Ishikawa (cell line): ENCODE results near the gene VTCN1.

ENCODE experiments used
- CEBPB ChIP-seq: IDR thresholded peaks from 2 replicates; pipeline ENCODE4 v1.6.1; 2012
- CREB1 ChIP-seq: IDR thresholded peaks from 2 replicates; pipeline ENCODE4 v1.6.1; 2012; ENCODE audit warnings: low read depth
- EGR1 ChIP-seq: IDR thresholded peaks from 2 replicates; pipeline ENCODE4 v1.6.1; 2012
- EP300 ChIP-seq: IDR thresholded peaks from 2 replicates; pipeline ENCODE4 v1.6.1; 2012; ENCODE audit warnings: borderline replicate concordance
- FOXM1 ChIP-seq: IDR thresholded peaks from 2 replicates; pipeline ENCODE4 v1.6.1; 2012; ENCODE audit warnings: low read depth, borderline replicate concordance
- MAX ChIP-seq: IDR thresholded peaks from 2 replicates; pipeline ENCODE4 v1.6.1; 2012
- NFIC ChIP-seq: IDR thresholded peaks from 2 replicates; pipeline ENCODE4 v1.6.1; 2012
- RAD21 ChIP-seq: IDR thresholded peaks from 2 replicates; pipeline ENCODE4 v1.6.1; 2012; ENCODE audit warnings: low read depth
- REST ChIP-seq: IDR thresholded peaks from 2 replicates; pipeline ENCODE4 v1.6.1; 2012; ENCODE audit warnings: low read depth, mild to moderate bottlenecking
- TAF1 ChIP-seq: IDR thresholded peaks from 2 replicates; pipeline ENCODE4 v1.6.1; 2012; ENCODE audit warnings: low read depth, mild to moderate bottlenecking
- TCF12 ChIP-seq: IDR thresholded peaks from 2 replicates; pipeline ENCODE4 v1.6.1; 2012; ENCODE audit warnings: low read depth
- TEAD4 ChIP-seq: IDR thresholded peaks from 2 replicates; pipeline ENCODE4 v1.6.1; 2012
- USF1 ChIP-seq: IDR thresholded peaks from 2 replicates; pipeline ENCODE4 v1.6.1; 2012
- YY1 ChIP-seq: IDR thresholded peaks from 2 replicates; pipeline ENCODE4 v1.6.1; 2012; ENCODE audit warnings: low read depth
- ZBTB7A ChIP-seq: IDR thresholded peaks from 2 replicates; pipeline ENCODE4 v1.6.1; 2012; ENCODE audit warnings: low read depth

Gene VTCN1

GRCh38 chr1:117235863-117236465 lies 25.2 kb upstream of the VTCN1 start:
- TF ChIP-seq TCF12 (no peak), EGR1 (no peak), CREB1 (no peak)

GRCh38 chr1:117232531-117232930 lies 21.8 kb upstream of the VTCN1 start:
- TF ChIP-seq MAX (no peak), RAD21 (no peak), TEAD4 (no peak), TAF1 (no peak), YY1 (no peak), ZBTB7A (no peak), USF1 (no peak), NFIC (no peak), EGR1 (no peak), CEBPB (no peak), TCF12 (no peak), REST (no peak), FOXM1 (no peak), EP300 (no peak)

GRCh38 chr1:117231748-117232373 lies 21.1 kb upstream of the VTCN1 start:
- TF ChIP-seq ZBTB7A (no peak), RAD21 (no peak), REST (no peak), CEBPB (no peak), USF1 (no peak), FOXM1 (no peak), YY1 (no peak), TCF12 (no peak), CREB1 (no peak), EGR1 (no peak), TAF1 (no peak), TEAD4 (no peak), MAX (no peak), EP300 (no peak), NFIC (no peak)

GRCh38 chr1:117231312-117231711 lies 20.6 kb upstream of the VTCN1 start:
- no peak for TF ChIP-seq YY1
- TF ChIP-seq NFIC, result no peak
- no peak for TF ChIP-seq FOXM1
- no peak for TF ChIP-seq USF1
- TF ChIP-seq TEAD4, result no peak
- no peak for TF ChIP-seq MAX

- TF ChIP-seq FOXM1 (no peak), CREB1 (no peak), REST (no peak), USF1 (no peak), ZBTB7A (no peak), EGR1 (no peak), TCF12 (no peak), RAD21 (no peak), YY1 (no peak), CEBPB (no peak), TAF1 (no peak), EP300 (no peak), NFIC (no peak), MAX (no peak), TEAD4 (no peak)
These were observed 18.5 kb upstream of the VTCN1 start for GRCh38 chr1:117229217-117229616.
